ENCODE measurements around the gene NCBP3. TPM values are rescaled to one million over a fixed set of nuclear protein-coding genes. Genes with fewer than 3 reads are reported as not detected.

NCBP3 gene, protein sequence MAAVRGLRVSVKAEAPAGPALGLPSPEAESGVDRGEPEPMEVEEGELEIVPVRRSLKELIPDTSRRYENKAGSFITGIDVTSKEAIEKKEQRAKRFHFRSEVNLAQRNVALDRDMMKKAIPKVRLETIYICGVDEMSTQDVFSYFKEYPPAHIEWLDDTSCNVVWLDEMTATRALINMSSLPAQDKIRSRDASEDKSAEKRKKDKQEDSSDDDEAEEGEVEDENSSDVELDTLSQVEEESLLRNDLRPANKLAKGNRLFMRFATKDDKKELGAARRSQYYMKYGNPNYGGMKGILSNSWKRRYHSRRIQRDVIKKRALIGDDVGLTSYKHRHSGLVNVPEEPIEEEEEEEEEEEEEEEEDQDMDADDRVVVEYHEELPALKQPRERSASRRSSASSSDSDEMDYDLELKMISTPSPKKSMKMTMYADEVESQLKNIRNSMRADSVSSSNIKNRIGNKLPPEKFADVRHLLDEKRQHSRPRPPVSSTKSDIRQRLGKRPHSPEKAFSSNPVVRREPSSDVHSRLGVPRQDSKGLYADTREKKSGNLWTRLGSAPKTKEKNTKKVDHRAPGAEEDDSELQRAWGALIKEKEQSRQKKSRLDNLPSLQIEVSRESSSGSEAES
- total RNA-seq: 10 to 100 TPM; 23.4 to 34.2 TPM

DNA sequence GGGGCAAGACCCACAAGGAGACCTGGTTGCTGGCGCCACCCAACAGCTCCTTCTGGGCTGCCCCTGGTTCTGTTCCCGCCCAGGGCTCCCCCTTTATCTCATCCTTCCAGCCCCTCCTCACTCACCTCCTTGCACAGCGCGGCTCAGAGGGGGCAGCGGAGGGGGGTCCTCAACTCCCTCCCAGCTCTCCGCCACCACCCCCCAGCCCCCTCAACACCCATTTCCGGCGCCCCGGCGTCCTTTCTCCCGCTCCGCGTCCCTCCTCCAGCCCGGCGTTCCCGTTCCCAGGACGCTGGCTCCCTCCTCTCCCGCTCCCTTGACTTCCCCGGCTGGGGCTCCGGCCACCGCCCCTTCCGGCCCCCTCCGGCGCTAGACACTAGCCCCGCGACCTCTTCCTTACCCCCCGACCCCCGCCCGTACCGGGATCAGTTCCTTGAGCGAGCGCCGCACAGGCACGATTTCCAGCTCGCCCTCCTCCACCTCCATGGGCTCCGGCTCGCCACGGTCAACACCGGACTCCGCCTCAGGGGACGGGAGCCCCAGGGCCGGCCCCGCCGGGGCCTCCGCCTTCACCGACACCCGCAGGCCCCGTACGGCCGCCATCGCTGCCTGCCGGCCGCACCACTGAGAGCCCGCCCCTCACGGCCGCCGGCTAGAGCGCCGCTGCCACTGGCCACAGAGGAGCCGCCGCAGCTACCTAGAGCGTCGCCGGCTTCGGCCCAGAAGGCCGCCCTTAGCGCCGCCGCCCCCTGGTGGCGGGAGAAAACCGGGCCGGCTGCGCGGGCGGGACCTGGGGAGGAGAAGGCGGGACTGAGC, at the start of gene NCBP3:
TSS of gene NCBP3 (minus strand) at position 626 of the 816 bp plus-strand sequence. CDS start at position 603, 23 bp downstream.
- H3K36me3 ChIP-seq (replicated peaks in 1 of 2; ENCODE audit: insufficient read depth in 1 of 2, low read depth in 2 of 2): peaks cover 2 to 7% of the 10 kb centered on the region in 2 donors
- H3K4me3 ChIP-seq: peak within 1 kb of the TSS; percentile 28 to 99
- TF ChIP-seq, protein P1, sequence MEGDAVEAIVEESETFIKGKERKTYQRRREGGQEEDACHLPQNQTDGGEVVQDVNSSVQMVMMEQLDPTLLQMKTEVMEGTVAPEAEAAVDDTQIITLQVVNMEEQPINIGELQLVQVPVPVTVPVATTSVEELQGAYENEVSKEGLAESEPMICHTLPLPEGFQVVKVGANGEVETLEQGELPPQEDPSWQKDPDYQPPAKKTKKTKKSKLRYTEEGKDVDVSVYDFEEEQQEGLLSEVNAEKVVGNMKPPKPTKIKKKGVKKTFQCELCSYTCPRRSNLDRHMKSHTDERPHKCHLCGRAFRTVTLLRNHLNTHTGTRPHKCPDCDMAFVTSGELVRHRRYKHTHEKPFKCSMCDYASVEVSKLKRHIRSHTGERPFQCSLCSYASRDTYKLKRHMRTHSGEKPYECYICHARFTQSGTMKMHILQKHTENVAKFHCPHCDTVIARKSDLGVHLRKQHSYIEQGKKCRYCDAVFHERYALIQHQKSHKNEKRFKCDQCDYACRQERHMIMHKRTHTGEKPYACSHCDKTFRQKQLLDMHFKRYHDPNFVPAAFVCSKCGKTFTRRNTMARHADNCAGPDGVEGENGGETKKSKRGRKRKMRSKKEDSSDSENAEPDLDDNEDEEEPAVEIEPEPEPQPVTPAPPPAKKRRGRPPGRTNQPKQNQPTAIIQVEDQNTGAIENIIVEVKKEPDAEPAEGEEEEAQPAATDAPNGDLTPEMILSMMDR (IDR thresholded peaks at IDR 0.05): peak; percentile 92 to 99 (median 98)
- peak; percentile 87 to 91 (median 91) for TF ChIP-seq POLR2A (IDR thresholded peaks at IDR 0.05)
- DNase-seq (peak; percentile 90 to 93 (median 92)), ATAC-seq (peak; percentile 96)
- intact Hi-C loops (cut with DNase I): no loop called here
- whole genome bisulfite sequencing, 2 donors: 0 to 1% methylated on average over 29 to 76 of the region's 76 CpGs
- no peaks in the 10 kb centered on the region for H3K9me3 ChIP-seq
- peaks cover 27% of the 10 kb centered on the region for H3K4me1 ChIP-seq
- no peaks in the 10 kb centered on the region for H3K27me3 ChIP-seq
- peak within 1 kb of the TSS; percentile 64 to 90 (median 78) for H3K27ac ChIP-seq

DNA sequence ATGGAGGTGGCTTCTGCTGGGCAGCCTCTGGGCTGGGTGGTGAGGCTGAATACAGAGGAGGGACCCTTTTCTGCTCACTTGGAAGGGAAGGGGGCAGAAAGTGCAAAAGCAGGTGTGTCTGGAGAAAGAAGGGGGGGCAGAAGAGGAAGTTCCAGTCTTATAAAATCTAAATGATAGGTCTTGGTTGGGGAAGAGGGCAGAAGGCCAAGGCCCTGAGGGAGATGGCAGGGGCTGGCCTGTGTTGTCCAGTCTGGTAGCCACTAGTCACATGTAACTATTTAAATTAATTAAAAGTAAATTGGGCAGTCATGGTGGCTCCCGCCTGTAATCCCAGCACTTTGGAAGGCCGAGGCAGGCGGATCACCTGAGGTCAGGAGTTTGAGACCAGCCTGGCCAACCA, 49.3 kb upstream of the NCBP3 start:
- 72 to 73% methylated on average over 3 of the region's 3 CpGs for WGBS, 2 donors
- ATAC-seq (no peak), DNase-seq (peak in 1 of 4 donors; percentile 41)
- no peak overlapping the region for H3K4me3 ChIP-seq
- peaks cover 64% of the 10 kb centered on the region for H3K4me1 ChIP-seq
- H3K36me3 ChIP-seq (replicated peaks in 1 of 2; ENCODE audit: insufficient read depth in 1 of 2, low read depth in 2 of 2): no peaks in the 10 kb centered on the region
- no peaks in the 10 kb centered on the region for H3K27me3 ChIP-seq
- H3K27ac ChIP-seq: peak overlapping the region; percentile 74 to 80 (median 77)
- intact Hi-C loops (cut with DNase I): no loop called here
- no peak for TF ChIP-seq POLR2A (IDR thresholded peaks at IDR 0.05)
- TF ChIP-seq, protein P1 (IDR thresholded peaks at IDR 0.05): no peak
- H3K9me3 ChIP-seq: no peaks in the 10 kb centered on the region

DNA sequence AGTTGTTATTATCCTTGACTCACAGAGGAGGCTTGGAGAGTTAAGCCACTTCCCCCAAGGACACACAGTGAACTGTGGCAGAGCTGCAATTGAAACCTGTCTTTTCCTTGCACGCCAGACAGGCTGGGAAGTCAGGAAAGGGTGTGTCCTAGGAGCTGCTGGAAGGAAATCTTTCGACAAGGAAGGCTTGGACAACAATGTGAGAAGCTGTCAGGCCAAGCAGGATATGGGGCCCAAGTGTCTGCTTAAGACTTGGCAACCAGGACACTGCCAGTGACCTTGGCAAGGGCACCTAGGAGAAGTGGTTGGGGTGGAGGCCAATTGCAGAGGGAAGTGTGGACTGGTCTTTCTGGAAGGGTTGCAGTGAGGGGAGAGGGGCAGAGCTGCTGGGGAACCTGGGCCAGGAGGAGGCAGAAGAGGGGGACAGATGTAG, 48.9 kb upstream of the NCBP3 start:
- Histone ChIP-seq H3K27ac (peak overlapping the region; percentile 74 to 80 (median 77)), H3K9me3 (no peaks in the 10 kb centered on the region), H3K36me3 (replicated peaks in 1 of 2; ENCODE audit: insufficient read depth in 1 of 2, low read depth in 2 of 2) (no peaks in the 10 kb centered on the region), H3K4me1 (peaks cover 64% of the 10 kb centered on the region), H3K4me3 (no peak overlapping the region), H3K27me3 (no peaks in the 10 kb centered on the region)
- peak in 2 of 3 donors; percentile 31 to 35 for TF ChIP-seq POLR2A (IDR thresholded peaks at IDR 0.05)
- TF ChIP-seq, protein P1 (IDR thresholded peaks at IDR 0.05): no peak
- intact Hi-C loops (cut with DNase I): no loop called here
- ATAC-seq (peak; percentile 13), DNase-seq (peak; percentile 64 to 82 (median 80))
- WGBS, 2 donors: 16 to 18% methylated on average over 2 of the region's 2 CpGs

DNA sequence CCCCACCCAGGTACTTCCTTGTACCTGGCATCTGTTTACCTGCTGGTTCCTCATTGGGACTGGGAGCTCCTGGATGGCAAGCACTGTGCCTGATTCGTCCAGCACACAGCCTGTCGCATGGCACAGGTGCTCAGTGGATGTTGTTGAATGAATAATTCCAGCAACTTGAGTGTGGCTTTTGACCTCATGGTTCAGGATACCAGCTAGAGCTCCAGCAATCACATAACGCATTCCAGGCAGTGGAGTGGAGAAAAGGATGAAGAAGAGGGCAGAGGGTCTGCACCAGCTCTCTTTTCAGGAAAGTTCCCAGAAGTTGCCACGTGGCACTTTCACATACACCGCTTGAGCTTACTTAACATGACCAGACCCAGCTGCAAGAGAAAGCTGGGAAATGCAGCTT, 48.1 kb upstream of the NCBP3 start:
- Histone ChIP-seq H3K9me3 (no peaks in the 10 kb centered on the region), H3K4me1 (peaks cover 67% of the 10 kb centered on the region), H3K4me3 (no peak overlapping the region), H3K27ac (peak overlapping the region; percentile 68 to 80 (median 77)), H3K27me3 (no peaks in the 10 kb centered on the region), H3K36me3 (replicated peaks in 1 of 2; ENCODE audit: insufficient read depth in 1 of 2, low read depth in 2 of 2) (no peaks in the 10 kb centered on the region)
- DNase-seq (peak in 1 of 4 donors; percentile 36), ATAC-seq (no peak)
- intact Hi-C loops (cut with DNase I): no loop called here
- 57 to 67% methylated on average over 4 to 5 of the region's 5 CpGs for WGBS, 2 donors
- TF ChIP-seq, protein P1 (IDR thresholded peaks at IDR 0.05): no peak
- no peak for TF ChIP-seq POLR2A (IDR thresholded peaks at IDR 0.05)

Data from body of pancreas (tissue), 4 donors.